ENCODE measurements around the gene NFIX.

GRCh38 chr19:13013649-13014048, 18.4 kb downstream of the NFIX start:
- no peak for TF ChIP-seq CTCF (IDR thresholded peaks at IDR 0.05)
- no peak for TF ChIP-seq POLR2A (IDR thresholded peaks at IDR 0.05)
